ENCODE results near the gene RPTOR.

RPTOR gene

GRCh38 chr17:80836971-80837481 is 292.4 kb downstream of the RPTOR start:
- H3K36me3 ChIP-seq: no peaks in the 10 kb centered on the region
- H3K4me1 ChIP-seq: peaks cover 24% of the 10 kb centered on the region

GRCh38 chr17:80837711-80838110 is 293.1 kb downstream of the RPTOR start:
- no peak for TF ChIP-seq CTCF (IDR thresholded peaks at IDR 0.05; ENCODE audit: low read depth, low read length)
- DNase-seq: no peak
- no peaks in the 10 kb centered on the region for H3K27me3 ChIP-seq
- H3K9me3 ChIP-seq: no peaks in the 10 kb centered on the region
- no peak overlapping the region for H3K4me3 ChIP-seq (ENCODE audit: low read depth, low read length)
- H3K36me3 ChIP-seq: no peaks in the 10 kb centered on the region
- peaks cover 17% of the 10 kb centered on the region for H3K4me1 ChIP-seq

More at GRCh38 chr17:80836971-80837481, 292.4 kb downstream of the RPTOR start:
- no peak for TF ChIP-seq CTCF (IDR thresholded peaks at IDR 0.05; ENCODE audit: low read depth, low read length)
- no peak for DNase-seq
- Histone ChIP-seq H3K9me3 (no peaks in the 10 kb centered on the region), H3K4me3 (ENCODE audit: low read depth, low read length) (no peak overlapping the region), H3K27me3 (no peaks in the 10 kb centered on the region)

- no peak for TF ChIP-seq CTCF (IDR thresholded peaks at IDR 0.05; ENCODE audit: low read depth, low read length)
- no peak for DNase-seq
- peaks cover 15% of the 10 kb centered on the region for H3K4me1 ChIP-seq
- H3K27me3 ChIP-seq: no peaks in the 10 kb centered on the region
- H3K9me3 ChIP-seq: no peaks in the 10 kb centered on the region
- no peak overlapping the region for H3K4me3 ChIP-seq (ENCODE audit: low read depth, low read length)
- H3K36me3 ChIP-seq: no peaks in the 10 kb centered on the region
These were observed 293.8 kb downstream of the RPTOR start for GRCh38 chr17:80838311-80839025.

GRCh38 chr17:80839026-80839345 is 294.3 kb downstream of the RPTOR start:
- no peaks in the 10 kb centered on the region for H3K36me3 ChIP-seq
- no peak overlapping the region for H3K4me3 ChIP-seq (ENCODE audit: low read depth, low read length)
- H3K9me3 ChIP-seq: no peaks in the 10 kb centered on the region
- H3K27me3 ChIP-seq: no peaks in the 10 kb centered on the region
- TF ChIP-seq CTCF (IDR thresholded peaks at IDR 0.05; ENCODE audit: low read depth, low read length): no peak
- H3K4me1 ChIP-seq: peaks cover 10% of the 10 kb centered on the region
- DNase-seq: no peak

GRCh38 chr17:80839511-80839941 is 294.9 kb downstream of the RPTOR start:
- no peak for TF ChIP-seq CTCF (IDR thresholded peaks at IDR 0.05; ENCODE audit: low read depth, low read length)
- no peaks in the 10 kb centered on the region for H3K27me3 ChIP-seq
- H3K9me3 ChIP-seq: no peaks in the 10 kb centered on the region
- DNase-seq: no peak
- H3K4me3 ChIP-seq (ENCODE audit: low read depth, low read length): no peak overlapping the region
- no peaks in the 10 kb centered on the region for H3K36me3 ChIP-seq
- H3K4me1 ChIP-seq: peaks cover 4% of the 10 kb centered on the region; the same call in 1 of the 2 replicates

- no peak for DNase-seq
- no peak for TF ChIP-seq CTCF (IDR thresholded peaks at IDR 0.05; ENCODE audit: low read depth, low read length)
- Histone ChIP-seq H3K27me3 (no peaks in the 10 kb centered on the region), H3K4me3 (ENCODE audit: low read depth, low read length) (no peak overlapping the region), H3K36me3 (no peaks in the 10 kb centered on the region), H3K9me3 (no peaks in the 10 kb centered on the region), H3K4me1 (no peaks in the 10 kb centered on the region; the same call in 1 of the 2 replicates)
These were observed 295.3 kb downstream of the RPTOR start for GRCh38 chr17:80839970-80840369.

Data from BE2C (cell line).